OCI-LY7 (cell line): ENCODE results near the gene ABCB8. TPM values are rescaled to one million over a fixed set of nuclear protein-coding genes. Genes with fewer than 3 reads are reported as not detected.

Source experiments
- BruUV-seq: library from RNA; stranded (reverse); fragments of 400-500 nt; replicated peaks from 2 replicates; lab custom pipeline; 2021; lab: Mats Ljungman, UMichigan
- CTCF ChIA-PET: fragments of 300-600 bp; sonication (Branson Sonifier 250); formaldehyde crosslinking; loops from one replicate; lab custom pipeline; 2022; ENCODE audit warnings: antibody characterized with exemption; ENCODE audit not compliant: unreplicated experiment; lab: Charles Lee
- POLR2A ChIA-PET: fragments of 300-600 bp; sonication (Branson Sonifier 250); formaldehyde crosslinking; loops from one replicate; lab custom pipeline; 2022; ENCODE audit warnings: antibody characterized with exemption; lab: Charles Lee
- DNase-seq: peaks from one replicate; pipeline ENCODE4 v3.0.0-alpha.2; 2015; ENCODE audit warnings: low spot score
- H2AFZ ChIP-seq: fragments of 200-600 bp; sonication (generic), shearing (Covaris generic); 2 replicates; pipeline ENCODE4 v1.6.1; 2014; ENCODE audit warnings: mild to moderate bottlenecking, antibody characterized with exemption, low read length, moderate library complexity
- H3K27ac ChIP-seq: fragments of 200-600 bp; sonication (generic); 2 replicates; pipeline ENCODE4 v1.5.1; 2014; ENCODE audit warnings: mixed run types, low read depth, mild to moderate bottlenecking, moderate library complexity, low read length, inconsistent platforms; ENCODE audit not compliant: poor library complexity, severe bottlenecking
- H3K36me3 ChIP-seq: fragments of 200-600 bp; sonication (generic); 2 replicates; pipeline ENCODE4 v1.6.1; 2014; ENCODE audit warnings: mild to moderate bottlenecking, antibody characterized with exemption, low read length, moderate library complexity, mixed read lengths; ENCODE audit not compliant: insufficient read depth
- H3K4me1 ChIP-seq: fragments of 200-600 bp; sonication (generic); 2 replicates; pipeline ENCODE4 v1.5.1; 2014; ENCODE audit warnings: mild to moderate bottlenecking, low read length; ENCODE audit not compliant: insufficient read depth, poor library complexity, severe bottlenecking
- H3K4me2 ChIP-seq: fragments of 200-600 bp; sonication (generic); 2 replicates; pipeline ENCODE4 v1.6.1; 2014; ENCODE audit warnings: mild to moderate bottlenecking, low read length
- H3K4me3 ChIP-seq: fragments of 200-600 bp; sonication (generic); 2 replicates; pipeline ENCODE4 v1.5.1; 2014; ENCODE audit warnings: mild to moderate bottlenecking, low read depth, low read length; ENCODE audit not compliant: poor library complexity, severe bottlenecking
- H3K79me2 ChIP-seq: fragments of 200-600 bp; sonication (generic); 2 replicates; pipeline ENCODE4 v1.6.1; 2016; ENCODE audit warnings: low read depth, mild to moderate bottlenecking, low read length, moderate library complexity, mixed read lengths; ENCODE audit not compliant: insufficient read depth
- H3K9me2 ChIP-seq: fragments of 200-600 bp; sonication (generic); 2 replicates; pipeline ENCODE4 v1.6.1; 2016; ENCODE audit warnings: mild to moderate bottlenecking, low read length, mixed read lengths; ENCODE audit not compliant: insufficient read depth
- H3K9me3 ChIP-seq: fragments of 200-600 bp; sonication (generic); 2 replicates; pipeline ENCODE4 v1.6.1; 2014; ENCODE audit warnings: mild to moderate bottlenecking, mixed run types, low read length, mixed read lengths
- H4K20me1 ChIP-seq: fragments of 200-600 bp; sonication (generic); 2 replicates; pipeline ENCODE4 v1.6.1; 2014; ENCODE audit warnings: mild to moderate bottlenecking, antibody characterized with exemption, low read length, moderate library complexity, mixed read lengths; ENCODE audit not compliant: insufficient read depth
- CTCF ChIP-seq: fragments of 200-600 bp; sonication (generic); conservative IDR thresholded peaks from 2 replicates; pipeline ENCODE4 v1.5.1; 2014; ENCODE audit warnings: mild to moderate bottlenecking, antibody characterized with exemption, low read length, moderate library complexity, mixed read lengths
- EZH2phosphoT487 ChIP-seq: fragments of 200-600 bp; sonication (generic); IDR thresholded peaks from 2 replicates; pipeline ENCODE4 v1.6.1; 2018; ENCODE audit warnings: low read depth, borderline replicate concordance, mild to moderate bottlenecking, mixed run types, antibody characterized with exemption, low read length, moderate library complexity, mixed read lengths
- intact Hi-C: fragments of 100-400 bp; cut with micrococcal nuclease; formaldehyde crosslinking; loops from one replicate; pipeline ENCODE4 v1.10.0; 2022; ENCODE audit not compliant: unreplicated experiment
- total RNA-seq, 2 experiments: library from RNA; depleted of rRNA in 1 of 2; stranded (reverse); fragments of >200 nt in 1 of 2; shearing (Covaris generic) in 1 of 2; gene quantifications; 2 replicates each; pipeline ENCODE4 v1.2.3, GENCODE V29; 2014 to 2022

Gene ABCB8
- total RNA-seq, 2 experiments from 2014 or later: 32.0 to 64.7 TPM

GRCh38 chr7:151045262-151045661, 17.0 kb downstream of the ABCB8 start:
- Histone ChIP-seq H3K36me3 (no peaks in the 10 kb centered on the region), H3K9me2 (no peaks in the 10 kb centered on the region), H3K4me1 (no peaks in the 10 kb centered on the region), H4K20me1 (no peaks in the 10 kb centered on the region), H3K9me3 (no peaks in the 10 kb centered on the region), H3K79me2 (no peaks in the 10 kb centered on the region), H3K4me3 (no peak overlapping the region), H3K27ac (no peak overlapping the region), H3K4me2 (no peak overlapping the region), H2AFZ (no peak overlapping the region)
- ChIA-PET POLR2A (no interaction called here), CTCF (no interaction called here)
- DNase-seq: no peak
- TF ChIP-seq CTCF (no peak), EZH2phosphoT487 (no peak)
- intact Hi-C loops: no loop called here
- no TSS peak for BruUV-seq

- no peak overlapping the region for H3K27ac ChIP-seq
- ChIA-PET POLR2A (no interaction called here), CTCF (no interaction called here)
- no TSS peak for BruUV-seq
- no peaks in the 10 kb centered on the region for H3K9me3 ChIP-seq
- no peaks in the 10 kb centered on the region for H3K79me2 ChIP-seq
- H2AFZ ChIP-seq: no peak overlapping the region
- DNase-seq: no peak
- intact Hi-C loops: no loop called here
- H3K4me2 ChIP-seq: no peak overlapping the region
- no peak for TF ChIP-seq CTCF
- TF ChIP-seq EZH2phosphoT487: no peak
- H3K9me2 ChIP-seq: no peaks in the 10 kb centered on the region
- H3K36me3 ChIP-seq: no peaks in the 10 kb centered on the region
- no peak overlapping the region for H3K4me3 ChIP-seq
- no peaks in the 10 kb centered on the region for H4K20me1 ChIP-seq
- no peaks in the 10 kb centered on the region for H3K4me1 ChIP-seq
Measured at GRCh38 chr7:151045967-151046366, 17.7 kb downstream of the ABCB8 start.

GRCh38 chr7:151046603-151047573, 18.6 kb downstream of the ABCB8 start:
- no peaks in the 10 kb centered on the region for H3K4me1 ChIP-seq
- H3K9me3 ChIP-seq: no peaks in the 10 kb centered on the region
- no peak for TF ChIP-seq CTCF
- TF ChIP-seq EZH2phosphoT487: no peak
- no peaks in the 10 kb centered on the region for H4K20me1 ChIP-seq
- intact Hi-C loops: no loop called here
- H2AFZ ChIP-seq: no peak overlapping the region
- no peaks in the 10 kb centered on the region for H3K79me2 ChIP-seq
- no peak for DNase-seq
- no TSS peak for BruUV-seq
- no peak overlapping the region for H3K4me2 ChIP-seq
- no peak overlapping the region for H3K27ac ChIP-seq
- CTCF ChIA-PET: no interaction called here
- no peaks in the 10 kb centered on the region for H3K36me3 ChIP-seq
- POLR2A ChIA-PET: no interaction called here
- no peaks in the 10 kb centered on the region for H3K9me2 ChIP-seq
- no peak overlapping the region for H3K4me3 ChIP-seq
